ENCODE measurements around the gene SIGLEC6. TPM values are rescaled to one million over a fixed set of nuclear protein-coding genes. Genes with fewer than 3 reads are reported as not detected.
"Not testable (repeated sequence)": the region's sequence is repeated elsewhere in the genome, so short reads cannot be mapped to it uniquely, and the experiment has no call there.

The SIGLEC6 gene
- total RNA-seq, 1 experiment from 2014 or later: 10.0 TPM

GRCh38 chr19:51503286-51503817 is 28.1 kb downstream of the SIGLEC6 start:
- no peak overlapping the region for H3K4me3 ChIP-seq (ENCODE audit: low read depth, low read length)

GRCh38 chr19:51501594-51502263 is 29.7 kb downstream of the SIGLEC6 start, which contains the start of gene SIGLEC12:
Gene SIGLEC12, minus strand, starts transcription at chr19:51501800. Its CDS starts 67 bp downstream, at chr19:51501733.
- no TSS peak for BruUV-seq (replicated peaks)
- ChIA-PET POLR2A (no interaction called here), CTCF (no interaction called here)
- H3K9me3 ChIP-seq: no peaks in the 10 kb centered on the region
- Mint-ChIP-seq H3K4me1 (ENCODE audit: low read depth, unreplicated experiment) (no peaks in the 10 kb centered on the region), H3K27me3 (ENCODE audit: insufficient read depth, unreplicated experiment) (no peaks in the 10 kb centered on the region), H3K9me3 (ENCODE audit: unreplicated experiment) (peaks cover 13% of the 10 kb centered on the region), H3K27ac (ENCODE audit: unreplicated experiment) (no peak within 1 kb of the TSS), H3K4me3 (ENCODE audit: unreplicated experiment) (no peak within 1 kb of the TSS), H3K36me3 (ENCODE audit: insufficient read depth, unreplicated experiment) (no peaks in the 10 kb centered on the region)
- H3K27me3 ChIP-seq (replicated peaks; ENCODE audit: control insufficient read depth, insufficient read depth, low read length): no peaks in the 10 kb centered on the region
- intact Hi-C loops (cut with micrococcal nuclease; ENCODE audit: unreplicated experiment): no loop called here
- no peak within 1 kb of the TSS for H3K4me3 ChIP-seq (ENCODE audit: low read depth, low read length)
- DNase-seq: no peak
- no peaks in the 10 kb centered on the region for H3K36me3 ChIP-seq (ENCODE audit: control insufficient read depth, insufficient read depth, low read length)
- H3K4me1 ChIP-seq: no peaks in the 10 kb centered on the region
- no peak for TF ChIP-seq CTCF (IDR thresholded peaks at IDR 0.05; ENCODE audit: insufficient read depth in 1 of 2, low read depth in 1 of 2, low read length in 1 of 2, severe bottlenecking in 1 of 2, unreplicated experiment in 1 of 2)

More at GRCh38 chr19:51503286-51503817, 28.1 kb downstream of the SIGLEC6 start:
- DNase-seq: no peak
- Mint-ChIP-seq H3K9me3 (ENCODE audit: unreplicated experiment) (peaks cover 13% of the 10 kb centered on the region), H3K4me3 (ENCODE audit: unreplicated experiment) (no peak overlapping the region), H3K27me3 (ENCODE audit: insufficient read depth, unreplicated experiment) (no peaks in the 10 kb centered on the region), H3K4me1 (ENCODE audit: low read depth, unreplicated experiment) (no peaks in the 10 kb centered on the region), H3K36me3 (ENCODE audit: insufficient read depth, unreplicated experiment) (no peaks in the 10 kb centered on the region), H3K27ac (ENCODE audit: unreplicated experiment) (no peak overlapping the region)
- POLR2A ChIA-PET: no interaction called here
- no peaks in the 10 kb centered on the region for H3K9me3 ChIP-seq
- no peaks in the 10 kb centered on the region for H3K36me3 ChIP-seq (ENCODE audit: control insufficient read depth, insufficient read depth, low read length)
- TF ChIP-seq CTCF (IDR thresholded peaks at IDR 0.05; ENCODE audit: insufficient read depth in 1 of 2, low read depth in 1 of 2, low read length in 1 of 2, severe bottlenecking in 1 of 2, unreplicated experiment in 1 of 2): no peak
- BruUV-seq (replicated peaks): no TSS peak
- intact Hi-C loops (cut with micrococcal nuclease; ENCODE audit: unreplicated experiment): no loop called here
- H3K27me3 ChIP-seq (replicated peaks; ENCODE audit: control insufficient read depth, insufficient read depth, low read length): no peaks in the 10 kb centered on the region
- CTCF ChIA-PET: no interaction called here
- peaks cover 8% of the 10 kb centered on the region for H3K4me1 ChIP-seq

- intact Hi-C loops (cut with micrococcal nuclease; ENCODE audit: unreplicated experiment); H3K4me3 Mint-ChIP-seq (ENCODE audit: unreplicated experiment); H3K4me3 ChIP-seq (ENCODE audit: low read depth, low read length); H3K27me3 Mint-ChIP-seq (ENCODE audit: insufficient read depth, unreplicated experiment); POLR2A ChIA-PET; H3K36me3 Mint-ChIP-seq (ENCODE audit: insufficient read depth, unreplicated experiment); BruUV-seq (replicated peaks); H3K4me1 Mint-ChIP-seq (ENCODE audit: low read depth, unreplicated experiment); H3K27me3 ChIP-seq (replicated peaks; ENCODE audit: control insufficient read depth, insufficient read depth, low read length); H3K27ac Mint-ChIP-seq (ENCODE audit: unreplicated experiment); H3K36me3 ChIP-seq (ENCODE audit: control insufficient read depth, insufficient read depth, low read length); H3K4me1 ChIP-seq; CTCF ChIA-PET; H3K9me3 ChIP-seq; DNase-seq: not testable (repeated sequence)
- peaks cover 13% of the 10 kb centered on the region for H3K9me3 Mint-ChIP-seq (ENCODE audit: unreplicated experiment)
These were observed 30.5 kb downstream of the SIGLEC6 start for GRCh38 chr19:51500931-51501330.
